IMR-90 (cell line): ENCODE data around the gene SSR3. TPM values are rescaled to one million over a fixed set of nuclear protein-coding genes. Genes with fewer than 3 reads are reported as not detected.

Experiments
- ATAC-seq: fragments of 200-7000 bp; cut with Tn5 transposase; 2 replicates; pipeline ENCODE4 v1.9.1; 2020; ENCODE audit warnings: low read depth, mild to moderate bottlenecking, moderate library complexity
- BruUV-seq: library from RNA; stranded (reverse); fragments of 400-500 nt; replicated peaks from 2 replicates; lab custom pipeline; 2021; lab: Mats Ljungman, UMichigan
- CTCF ChIA-PET: fragments of 300-600 bp; formaldehyde crosslinking; extraction: SDS; loops from one replicate; lab custom pipeline; 2021; ENCODE audit warnings: antibody characterized with exemption; lab: Yijun Ruan, JAX
- POLR2A ChIA-PET: fragments of 300-600 bp; sonication (Branson Sonifier 250); formaldehyde crosslinking; loops from one replicate; lab custom pipeline; 2022; ENCODE audit warnings: antibody characterized with exemption; ENCODE audit not compliant: unreplicated experiment; lab: Charles Lee
- DNase-seq: peaks from one replicate; pipeline ENCODE4 v3.0.0; 2013
- H2AFZ ChIP-seq: replicated peaks from 2 replicates; pipeline ENCODE3; 2013; ENCODE audit warnings: low read length, mild to moderate bottlenecking; ENCODE audit not compliant: poor library complexity
- H2AK5ac ChIP-seq: 2 replicates; pipeline ENCODE4 v1.6.1; 2013; ENCODE audit warnings: low read depth, low read length, inconsistent platforms
- H2AK9ac ChIP-seq: replicated peaks from 2 replicates; pipeline ENCODE3; 2013; ENCODE audit warnings: mild to moderate bottlenecking, low read depth, low read length, moderate library complexity; ENCODE audit not compliant: poor library complexity
- H2BK120ac ChIP-seq: 2 replicates; pipeline ENCODE4 v1.6.1; 2013; ENCODE audit warnings: low read depth, low read length, inconsistent platforms
- H2BK15ac ChIP-seq: 3 replicates; pipeline ENCODE4 v1.6.1; 2013; ENCODE audit warnings: low read depth, low read length, inconsistent platforms
- H2BK20ac ChIP-seq: 2 replicates; pipeline ENCODE4 v1.6.1; 2013; ENCODE audit warnings: low read depth, mild to moderate bottlenecking, inconsistent platforms, low read length, moderate library complexity
- H2BK5ac ChIP-seq: 2 replicates; pipeline ENCODE4 v1.6.1; 2013; ENCODE audit warnings: mild to moderate bottlenecking, low read depth, low read length, inconsistent platforms; ENCODE audit not compliant: poor library complexity, severe bottlenecking
- H3K14ac ChIP-seq: replicated peaks from 2 replicates; pipeline ENCODE4 v1.6.1; 2013; ENCODE audit warnings: low read depth, low read length, inconsistent platforms
- H3K18ac ChIP-seq: 2 replicates; pipeline ENCODE4 v1.6.1; 2013; ENCODE audit warnings: low read depth, low read length, control low read depth
- H3K23ac ChIP-seq: 2 replicates; pipeline ENCODE4 v1.6.1; 2013; ENCODE audit warnings: low read depth, low read length, inconsistent platforms
- H3K27ac ChIP-seq: 2 replicates; pipeline ENCODE4 v1.5.1; 2013; ENCODE audit warnings: mild to moderate bottlenecking, control low read depth, low read length; ENCODE audit not compliant: insufficient read depth
- H3K27me3 ChIP-seq: 2 replicates; pipeline ENCODE4 v1.6.1; 2013; ENCODE audit warnings: low read length; ENCODE audit not compliant: control insufficient read depth, insufficient read depth
- H3K36me3 ChIP-seq: 2 replicates; pipeline ENCODE4 v1.6.1; 2013; ENCODE audit warnings: low read length, mixed read lengths; ENCODE audit not compliant: control insufficient read depth, insufficient read depth
- H3K4ac ChIP-seq: 2 replicates; pipeline ENCODE4 v1.6.1; 2013; ENCODE audit warnings: low read depth, low read length, inconsistent platforms
- H3K4me1 ChIP-seq: 2 replicates; pipeline ENCODE4 v1.6.1; 2013; ENCODE audit warnings: low read length, mixed read lengths; ENCODE audit not compliant: control insufficient read depth, insufficient read depth
- H3K4me2 ChIP-seq: 2 replicates; pipeline ENCODE4 v1.6.1; 2013; ENCODE audit warnings: low read depth, mild to moderate bottlenecking, control low read depth, low read length, moderate library complexity
- H3K4me3 ChIP-seq: 2 replicates; pipeline ENCODE4 v1.5.1; 2013; ENCODE audit warnings: low read depth, mild to moderate bottlenecking, control low read depth, low read length, moderate library complexity; ENCODE audit not compliant: insufficient read depth
- H3K56ac ChIP-seq: 2 replicates; pipeline ENCODE4 v1.6.1; 2013; ENCODE audit warnings: low read length, inconsistent platforms; ENCODE audit not compliant: insufficient read depth; ENCODE audit errors: extremely low read depth
- H3K79me1 ChIP-seq, 2 experiments: 2 replicates each; pipeline ENCODE4 v1.6.1; 2013; ENCODE audit warnings: low read length in 2 of 2, inconsistent platforms in 1 of 2, low read depth in 1 of 2
- H3K9ac ChIP-seq: 2 replicates; pipeline ENCODE4 v1.6.1; 2013; ENCODE audit warnings: low read depth, low read length, control low read depth
- H3K9me1 ChIP-seq: 2 replicates; pipeline ENCODE4 v1.6.1; 2013; ENCODE audit warnings: low read length, inconsistent platforms; ENCODE audit not compliant: insufficient read depth
- H3K9me3 ChIP-seq: 2 replicates; pipeline ENCODE4 v1.6.1; 2013; ENCODE audit warnings: low read length; ENCODE audit not compliant: control insufficient read depth, insufficient read depth
- H4K20me1 ChIP-seq: 2 replicates; pipeline ENCODE4 v1.6.1; 2013; ENCODE audit warnings: low read length, inconsistent platforms; ENCODE audit not compliant: insufficient read depth
- H4K5ac ChIP-seq: 2 replicates; pipeline ENCODE4 v1.6.1; 2013; ENCODE audit warnings: mild to moderate bottlenecking, low read depth, low read length, control low read depth
- H4K8ac ChIP-seq, 2 experiments: 2 replicates each; pipeline ENCODE4 v1.6.1; 2013; ENCODE audit warnings: low read depth in 2 of 2, low read length in 2 of 2, control low read depth in 1 of 2, inconsistent platforms in 1 of 2
- H4K91ac ChIP-seq: 2 replicates; pipeline ENCODE4 v1.6.1; 2013; ENCODE audit warnings: low read depth, low read length, inconsistent platforms; ENCODE audit not compliant: insufficient read depth
- BHLHE40 ChIP-seq: fragments of 150-350 bp; IDR thresholded peaks from 2 replicates; pipeline ENCODE4 v1.6.1; 2016; ENCODE audit warnings: mild to moderate bottlenecking, low read depth, low read length
- CEBPB ChIP-seq: IDR thresholded peaks from 2 replicates; pipeline ENCODE4 v1.6.1; 2012; ENCODE audit warnings: low read depth, low read length, improper control_type of control experiment
- CHD1 ChIP-seq: IDR thresholded peaks from 2 replicates; pipeline ENCODE4 v1.6.1; 2012; ENCODE audit warnings: low read depth, low read length, improper control_type of control experiment
- CTCF ChIP-seq: conservative IDR thresholded peaks from 2 replicates; pipeline ENCODE4 v1.5.1; 2012; ENCODE audit warnings: mild to moderate bottlenecking, low read depth, low read length, improper control_type of control experiment
- ELK1 ChIP-seq: fragments of 150-350 bp; IDR thresholded peaks from 2 replicates; pipeline ENCODE4 v1.6.1; 2016; ENCODE audit warnings: low read depth, mild to moderate bottlenecking, low read length, moderate library complexity, borderline replicate concordance
- FOS ChIP-seq: fragments of 150-350 bp; IDR thresholded peaks from 2 replicates; pipeline ENCODE4 v1.6.1; 2016; ENCODE audit warnings: low read depth, low read length
- MAFK ChIP-seq: IDR thresholded peaks from 2 replicates; pipeline ENCODE4 v1.6.1; 2012; ENCODE audit warnings: low read depth, low read length, improper control_type of control experiment
- MXI1 ChIP-seq: IDR thresholded peaks from 2 replicates; pipeline ENCODE4 v1.6.1; 2012; ENCODE audit warnings: low read depth, mild to moderate bottlenecking, low read length, moderate library complexity, borderline replicate concordance
- NFE2L2 ChIP-seq: fragments of 150-350 bp; IDR thresholded peaks from 2 replicates; pipeline ENCODE4 v1.6.1; 2016; ENCODE audit warnings: low read depth, mild to moderate bottlenecking, low read length
- POLR2A ChIP-seq: IDR thresholded peaks from 2 replicates; pipeline ENCODE4 v1.6.1; 2012; ENCODE audit warnings: mild to moderate bottlenecking, low read depth, low read length
- RAD21 ChIP-seq: IDR thresholded peaks from 2 replicates; pipeline ENCODE4 v1.6.1; 2012; ENCODE audit warnings: low read length, improper control_type of control experiment
- RCOR1 ChIP-seq: IDR thresholded peaks from 2 replicates; pipeline ENCODE4 v1.6.1; 2012; ENCODE audit warnings: mild to moderate bottlenecking, low read length, improper control_type of control experiment; ENCODE audit not compliant: insufficient replicate concordance
- SMC3 ChIP-seq: fragments of 150-350 bp; IDR thresholded peaks from 2 replicates; pipeline ENCODE4 v1.6.1; 2016; ENCODE audit warnings: low read depth, mild to moderate bottlenecking, antibody characterized with exemption, low read length, moderate library complexity
- USF2 ChIP-seq: fragments of 150-350 bp; IDR thresholded peaks from 2 replicates; pipeline ENCODE4 v1.6.1; 2017; ENCODE audit warnings: mild to moderate bottlenecking, antibody characterized with exemption, low read length, low read depth
- WGBS, 2 experiments: methylation state at CpG; one replicate each; pipeline versions ENCODE4 v1.1.5 to v1.1.7; 2013; ENCODE audit warnings: missing lambda C conversion rate in 2 of 2; ENCODE audit not compliant: insufficient read length in 1 of 2; ENCODE audit errors: extremely low coverage in 2 of 2; 5-methylcytosine and 5-hydroxymethylcytosine counted together
- dilution Hi-C: fragments of 300-500 bp; cut with HindIII; formaldehyde crosslinking; loops from one replicate; pipeline ENCODE4 v1.14.3; 2018; ENCODE audit warnings: low sequenced_read_pairs; ENCODE audit not compliant: unreplicated experiment
- in situ Hi-C: fragments of 300-500 bp; cut with MboI; formaldehyde crosslinking; loops from 3 replicates; pipeline ENCODE4 v1.14.3; 2019; ENCODE audit warnings: low sequenced_read_pairs, inconsistent platforms, mixed read lengths
- intact Hi-C: fragments of 100-400 bp; cut with micrococcal nuclease; formaldehyde crosslinking; loops from 2 replicates; pipeline ENCODE4 v1.10.0; 2022
- polyA plus RNA-seq, 3 experiments: library from polyadenylated mRNA; depleted of rRNA; stranded (reverse); fragments of >200 nt; gene quantifications; 2 replicates each; pipeline ENCODE4 v1.2.3, GENCODE V29; 2012; ENCODE audit warnings: low replicate concordance in 1 of 3
- total RNA-seq: library from RNA; depleted of rRNA; stranded (reverse); fragments of >200 nt; gene quantifications from 2 replicates; pipeline ENCODE4 v1.2.3, GENCODE V29; 2012

The SSR3 gene
- total and polyA plus RNA-seq, 2 of the 4 experiments (the other 2 are of a cell fraction), result 246 to 608 TPM

GRCh38 chr3:156492801-156493261 is 62.1 kb downstream of the SSR3 start:
- intact Hi-C loops, result no loop called here

More at GRCh38 chr3:156492801-156493261, 62.1 kb downstream of the SSR3 start:
- H2AK5ac ChIP-seq, result no peak overlapping the region
- H3K4me1 ChIP-seq, result 0 out of 2 replicates have a peak, but pooled peaks cover 2% of the 10 kb centered on the region
- no peak overlapping the region for H2BK15ac ChIP-seq
- peak overlapping the region; percentile 51 for H2AFZ ChIP-seq
- H4K8ac ChIP-seq, result no peak overlapping the region
- no peak overlapping the region for H4K5ac ChIP-seq
- TF ChIP-seq SMC3 (no peak), CTCF (no peak), POLR2A (no peak), RCOR1 (no peak), USF2 (no peak), NFE2L2 (no peak), FOS (no peak), MXI1 (no peak), MAFK (no peak), CEBPB (no peak), CHD1 (no peak), BHLHE40 (no peak), RAD21 (no peak), ELK1 (no peak)
- H3K14ac ChIP-seq, result no peak overlapping the region
- H3K23ac ChIP-seq, result no peak overlapping the region
- no peak overlapping the region for H3K9ac ChIP-seq
- dilution Hi-C loops (no loop called here), in situ Hi-C loops (no loop called here)
- no peak overlapping the region for H2BK20ac ChIP-seq
- H3K4ac ChIP-seq, result no peak overlapping the region
- H3K56ac ChIP-seq, result no peak overlapping the region
- H4K91ac ChIP-seq, result no peak overlapping the region
- no peak overlapping the region for H3K4me3 ChIP-seq
- DNase-seq (no peak), ATAC-seq (no peak; the same call in 1 of the 2 replicates)
- no peaks in the 10 kb centered on the region for H3K79me1 ChIP-seq
- no TSS peak for BruUV-seq
- H2BK120ac ChIP-seq, result no peak overlapping the region
- no CpG with 5 or more reads among the region's 3 CpGs for WGBS, 2 experiments
- ChIA-PET POLR2A (no interaction called here), CTCF (no interaction called here)
- no peaks in the 10 kb centered on the region for H3K9me3 ChIP-seq
- no peak overlapping the region for H3K4me2 ChIP-seq
- no peak overlapping the region for H3K18ac ChIP-seq
- H3K9me1 ChIP-seq, result 0 out of 2 replicates have a peak, but pooled peaks cover 3% of the 10 kb centered on the region
- H4K20me1 ChIP-seq, result no peaks in the 10 kb centered on the region
- H3K27ac ChIP-seq, result no peak overlapping the region
- no peak overlapping the region for H2BK5ac ChIP-seq
- H3K36me3 ChIP-seq, result no peaks in the 10 kb centered on the region
- H3K27me3 ChIP-seq, result no peaks in the 10 kb centered on the region
- no peak overlapping the region for H2AK9ac ChIP-seq
